ENCODE measurements around the gene PLA2G7. TPM values are rescaled to one million over a fixed set of nuclear protein-coding genes. Genes with fewer than 3 reads are reported as not detected.

The PLA2G7 gene
- polyA plus RNA-seq, 1 donor from 2014 or later: 0.35 TPM

- H2AFZ ChIP-seq (ENCODE audit: low read depth, low read length): no peak overlapping the region
Measured at GRCh38 chr6:46735720-46736031, 501 bp upstream of the PLA2G7 start.

GRCh38 chr6:46733341-46733801 lies 1.8 kb downstream of the PLA2G7 start:
- Histone ChIP-seq H4K20me1 (ENCODE audit: insufficient read depth) (no peaks in the 10 kb centered on the region), H3F3A (ENCODE audit: insufficient read depth, low read length, poor library complexity, severe bottlenecking) (no peaks in the 10 kb centered on the region), H3K79me2 (replicated peaks; ENCODE audit: insufficient read depth, low read length) (no peaks in the 10 kb centered on the region), H3K27me3 (ENCODE audit: insufficient read depth, low read depth, low read length) (peaks cover 36% of the 10 kb centered on the region), H3K9me3 (ENCODE audit: low read length) (no peaks in the 10 kb centered on the region), H3K27ac (ENCODE audit: low read length) (no peak overlapping the region), H3K4me2 (ENCODE audit: low read length) (no peak overlapping the region), H3K36me3 (ENCODE audit: insufficient read depth, low read length) (no peaks in the 10 kb centered on the region), H2AFZ (ENCODE audit: low read depth, low read length) (no peak overlapping the region), H3K4me3 (ENCODE audit: low read length) (no peak overlapping the region), H3K9ac (ENCODE audit: low read length) (no peak overlapping the region), H3K9me2 (ENCODE audit: insufficient read depth, low read length) (no peaks in the 10 kb centered on the region)
- no peak for TF ChIP-seq POLR2AphosphoS5 (IDR thresholded peaks at IDR 0.05)
- no peak for TF ChIP-seq EP300 (conservative IDR thresholded peaks at IDR 0.05; ENCODE audit: poor library complexity, severe bottlenecking)
- no peak for TF ChIP-seq RAD21 (conservative IDR thresholded peaks at IDR 0.05)
- no peak for TF ChIP-seq REST (IDR thresholded peaks at IDR 0.05; ENCODE audit: borderline replicate concordance)
- TF ChIP-seq CTCF (IDR thresholded peaks at IDR 0.05; ENCODE audit: poor library complexity, severe bottlenecking): no peak
- TF ChIP-seq EZH2 (IDR thresholded peaks at IDR 0.05; ENCODE audit: borderline replicate concordance, insufficient read depth, low read length, poor library complexity, severe bottlenecking): no peak

More at GRCh38 chr6:46735720-46736031, 501 bp upstream of the PLA2G7 start:
- Histone ChIP-seq H3K9ac (ENCODE audit: low read length) (peak overlapping the region; percentile 60), H3K36me3 (ENCODE audit: insufficient read depth, low read length) (no peaks in the 10 kb centered on the region), H3K9me2 (ENCODE audit: insufficient read depth, low read length) (no peaks in the 10 kb centered on the region), H3K4me2 (ENCODE audit: low read length) (peak overlapping the region; percentile 60), H3F3A (ENCODE audit: insufficient read depth, low read length, poor library complexity, severe bottlenecking) (no peaks in the 10 kb centered on the region), H3K27ac (ENCODE audit: low read length) (no peak overlapping the region), H3K27me3 (ENCODE audit: insufficient read depth, low read depth, low read length) (peaks cover 36% of the 10 kb centered on the region), H3K4me3 (ENCODE audit: low read length) (peak overlapping the region; percentile 89), H4K20me1 (ENCODE audit: insufficient read depth) (no peaks in the 10 kb centered on the region), H3K79me2 (replicated peaks; ENCODE audit: insufficient read depth, low read length) (no peaks in the 10 kb centered on the region), H3K9me3 (ENCODE audit: low read length) (no peaks in the 10 kb centered on the region)
- TF ChIP-seq CTCF (IDR thresholded peaks at IDR 0.05; ENCODE audit: poor library complexity, severe bottlenecking): no peak
- TF ChIP-seq MXI1 (conservative IDR thresholded peaks at IDR 0.05; ENCODE audit: poor library complexity, severe bottlenecking): no peak
- no peak for TF ChIP-seq EP300 (conservative IDR thresholded peaks at IDR 0.05; ENCODE audit: poor library complexity, severe bottlenecking)
- no peak for TF ChIP-seq RAD21 (conservative IDR thresholded peaks at IDR 0.05)
- no peak for TF ChIP-seq EZH2 (IDR thresholded peaks at IDR 0.05; ENCODE audit: borderline replicate concordance, insufficient read depth, low read length, poor library complexity, severe bottlenecking)
- no peak for TF ChIP-seq REST (IDR thresholded peaks at IDR 0.05; ENCODE audit: borderline replicate concordance)
- TF ChIP-seq POLR2AphosphoS5 (IDR thresholded peaks at IDR 0.05): no peak
- no peak for TF ChIP-seq SMC3 (conservative IDR thresholded peaks at IDR 0.05; ENCODE audit: poor library complexity)
- no peak for TF ChIP-seq TAF1 (IDR thresholded peaks at IDR 0.05; ENCODE audit: low read depth)

Measured in neural cell (in vitro differentiated cells).